Measurements from ENCODE around the gene SNAI1. TPM values are rescaled to one million over a fixed set of nuclear protein-coding genes. Genes with fewer than 3 reads are reported as not detected.

SNAI1 gene

Small RNA genes within 50 kb of the gene (small RNA-seq; reads per million reads assigned to genes)
- gene RF00017 (ENCODE audit: insufficient read depth) (not detected), gene RNU6-147P (ENCODE audit: insufficient read depth) (not detected)
